MCF 10A (cell line): ENCODE measurements around the gene ARHGEF11. TPM values are rescaled to one million over a fixed set of nuclear protein-coding genes. Genes with fewer than 3 reads are reported as not detected.

Experiments
- BruUV-seq: library from RNA; stranded (reverse); fragments of 400-500 nt; replicated peaks from 2 replicates; lab custom pipeline; 2021; lab: Mats Ljungman, UMichigan
- CTCF ChIA-PET: fragments of 300-600 bp; sonication (Branson Sonifier 250); formaldehyde crosslinking; extraction: SDS; loops from one replicate; lab custom pipeline; 2021; ENCODE audit warnings: antibody characterized with exemption, inconsistent platforms; lab: Yijun Ruan, JAX
- POLR2A ChIA-PET: fragments of 300-600, 350-650 bp; sonication (Branson Sonifier 250); formaldehyde crosslinking; extraction: SDS; loops from one replicate; lab custom pipeline; 2020; ENCODE audit warnings: antibody characterized with exemption, inconsistent platforms; lab: Yijun Ruan, JAX
- DNase-seq: peaks from one replicate; pipeline ENCODE4 v3.0.0-alpha.2; 2018; ENCODE audit not compliant: unreplicated experiment
- H3K27ac Mint-ChIP-seq: one replicate; pipeline ENCODE4 v1.8.0; 2022; ENCODE audit warnings: mild to moderate bottlenecking, low read depth, mixed read lengths; ENCODE audit not compliant: unreplicated experiment
- H3K27me3 Mint-ChIP-seq: one replicate; pipeline ENCODE4 v1.8.0; 2022; ENCODE audit warnings: mixed read lengths; ENCODE audit not compliant: insufficient read depth, unreplicated experiment
- H3K36me3 Mint-ChIP-seq: one replicate; pipeline ENCODE4 v1.8.0; 2022; ENCODE audit warnings: mild to moderate bottlenecking, moderate library complexity, mixed read lengths; ENCODE audit not compliant: insufficient read depth, unreplicated experiment
- H3K4me1 Mint-ChIP-seq: one replicate; pipeline ENCODE4 v1.8.0; 2022; ENCODE audit warnings: mixed read lengths; ENCODE audit not compliant: insufficient read depth, unreplicated experiment
- H3K4me3 Mint-ChIP-seq: one replicate; pipeline ENCODE4 v1.8.0; 2022; ENCODE audit warnings: mild to moderate bottlenecking, moderate library complexity, mixed read lengths; ENCODE audit not compliant: unreplicated experiment
- H3K9me3 Mint-ChIP-seq: one replicate; pipeline ENCODE4 v1.8.0; 2022; ENCODE audit warnings: mixed read lengths; ENCODE audit not compliant: unreplicated experiment
- intact Hi-C: fragments of 100-400 bp; cut with micrococcal nuclease; formaldehyde crosslinking; loops from 2 replicates; pipeline ENCODE4 v1.14.1; 2022
- microRNA-seq: library from miRNA; unstranded; fragments of <30 nt; microRNA quantifications from one replicate; pipeline ENCODE4 v1.2.0, GENCODE V29; 2022
- total RNA-seq: library from RNA; stranded (reverse); gene quantifications from 2 replicates; pipeline ENCODE4 v1.2.3, GENCODE V29; 2022
- TF ChIP-seq, protein P1 (sequence below): fragments of 200-600 bp; IDR thresholded peaks from one replicate; pipeline ENCODE4 v1.8.0; 2022; ENCODE audit warnings: antibody characterized with exemption, mild to moderate bottlenecking; ENCODE audit not compliant: unreplicated experiment

Gene ARHGEF11
- total RNA-seq, 1 experiment from 2014 or later, result 34.5 TPM

GRCh38 chr1:156885880-156886355 is 159.6 kb downstream of the ARHGEF11 start:
- Mint-ChIP-seq H3K9me3 (no peaks in the 10 kb centered on the region), H3K36me3 (no peaks in the 10 kb centered on the region), H3K27ac (no peak overlapping the region), H3K4me3 (no peak overlapping the region), H3K4me1 (no peaks in the 10 kb centered on the region), H3K27me3 (peaks cover 62% of the 10 kb centered on the region)
- intact Hi-C loops, result no loop called here
- DNase-seq, result no peak
- no TSS peak for BruUV-seq
- TF ChIP-seq, protein P1, sequence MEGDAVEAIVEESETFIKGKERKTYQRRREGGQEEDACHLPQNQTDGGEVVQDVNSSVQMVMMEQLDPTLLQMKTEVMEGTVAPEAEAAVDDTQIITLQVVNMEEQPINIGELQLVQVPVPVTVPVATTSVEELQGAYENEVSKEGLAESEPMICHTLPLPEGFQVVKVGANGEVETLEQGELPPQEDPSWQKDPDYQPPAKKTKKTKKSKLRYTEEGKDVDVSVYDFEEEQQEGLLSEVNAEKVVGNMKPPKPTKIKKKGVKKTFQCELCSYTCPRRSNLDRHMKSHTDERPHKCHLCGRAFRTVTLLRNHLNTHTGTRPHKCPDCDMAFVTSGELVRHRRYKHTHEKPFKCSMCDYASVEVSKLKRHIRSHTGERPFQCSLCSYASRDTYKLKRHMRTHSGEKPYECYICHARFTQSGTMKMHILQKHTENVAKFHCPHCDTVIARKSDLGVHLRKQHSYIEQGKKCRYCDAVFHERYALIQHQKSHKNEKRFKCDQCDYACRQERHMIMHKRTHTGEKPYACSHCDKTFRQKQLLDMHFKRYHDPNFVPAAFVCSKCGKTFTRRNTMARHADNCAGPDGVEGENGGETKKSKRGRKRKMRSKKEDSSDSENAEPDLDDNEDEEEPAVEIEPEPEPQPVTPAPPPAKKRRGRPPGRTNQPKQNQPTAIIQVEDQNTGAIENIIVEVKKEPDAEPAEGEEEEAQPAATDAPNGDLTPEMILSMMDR, result no peak
- POLR2A ChIA-PET, result interaction anchor here (0.6 kb wide), 1 partner anchor 192 kb away, joined by 3 read pairs; no protein-coding TSS in a partner anchor
- CTCF ChIA-PET, result interaction anchor here (0.6 to 17.6 kb wide), 12 partner anchors 16 to 440 kb away, joined by 3 to 363 read pairs (median 4); partner anchors contain the start of genes INSRR, LRRC71 and NTRK1

DNA sequence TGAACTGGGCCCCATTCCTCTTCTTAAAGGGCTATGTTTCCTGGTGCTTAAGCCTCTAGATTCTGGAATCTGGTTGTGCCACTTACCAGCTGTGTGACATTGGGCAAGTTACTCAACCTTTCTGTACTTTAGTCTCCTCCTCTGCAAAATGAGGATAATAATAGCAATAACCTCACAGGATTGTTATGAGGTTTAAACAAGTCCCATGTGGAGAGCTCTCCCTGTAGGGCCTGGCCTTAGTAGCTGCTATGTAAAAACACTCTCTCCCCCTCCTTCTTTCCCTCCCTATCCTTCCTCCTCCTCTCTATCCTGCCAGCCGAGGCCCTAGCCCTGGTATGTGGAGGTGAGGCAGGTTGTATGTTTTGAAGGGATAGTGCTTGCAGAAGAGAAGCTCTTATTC is 160.2 kb downstream of the ARHGEF11 start:
- H3K27ac Mint-ChIP-seq, result no peak overlapping the region
- H3K27me3 Mint-ChIP-seq, result peaks cover 68% of the 10 kb centered on the region
- ChIA-PET CTCF (interaction anchor here (0.6 to 17.6 kb wide), 9 partner anchors 24 to 440 kb away, joined by 3 to 363 read pairs (median 6); partner anchors contain the start of genes INSRR, LRRC71 and NTRK1), POLR2A (interaction anchor here (0.9 kb wide), 1 partner anchor 57 kb away, joined by 3 read pairs; no protein-coding TSS in a partner anchor)
- no peaks in the 10 kb centered on the region for H3K4me1 Mint-ChIP-seq
- no peaks in the 10 kb centered on the region for H3K36me3 Mint-ChIP-seq
- DNase-seq, result no peak
- TF ChIP-seq, protein P1, result no peak
- intact Hi-C loops, result no loop called here
- no TSS peak for BruUV-seq
- H3K9me3 Mint-ChIP-seq, result no peaks in the 10 kb centered on the region
- H3K4me3 Mint-ChIP-seq, result no peak overlapping the region

Small RNAs within 50 kb of the gene (microRNA-seq; reads per million reads assigned to microRNA genes)
- not detected for gene MIR765

Other genes starting within 250 kb of the ARHGEF11 start
- 19.2 and 27.9 TPM in 2 replicates for gene SH2D2A, start 228.9 kb downstream of the ARHGEF11 start, total RNA-seq
- not detected in 2 replicates for gene INSRR, start 186.6 kb downstream of the ARHGEF11 start, total RNA-seq
- gene NTRK1, start 184.9 kb downstream of the ARHGEF11 start, total RNA-seq, result 0.15 and 0.33 TPM in 2 replicates
- gene PEAR1, start 152.0 kb downstream of the ARHGEF11 start, total RNA-seq, result 6.5 and 8.8 TPM in 2 replicates
- not detected in 2 replicates for gene LRRC71, start 125.1 kb downstream of the ARHGEF11 start, total RNA-seq
- not detected in 2 replicates for gene ETV3L, start 54.1 kb upstream of the ARHGEF11 start, total RNA-seq
- gene ETV3, start 92.7 kb upstream of the ARHGEF11 start, total RNA-seq, result 28.6 and 35.0 TPM in 2 replicates